SU-DHL-6 (cell line): Measurements from ENCODE around the gene EIF2AK3.

Experiments
- H2AFZ ChIP-seq: fragments of 200-600 bp; sonication (generic); 2 replicates; pipeline ENCODE4 v1.6.1; 2014; ENCODE audit warnings: low read depth, mild to moderate bottlenecking, moderate library complexity, mixed read lengths, antibody characterized with exemption, low read length; ENCODE audit not compliant: severe bottlenecking
- H3F3A ChIP-seq: fragments of 200-600 bp; shearing (Covaris generic); 2 replicates; pipeline ENCODE4 v1.6.0; 2016; ENCODE audit warnings: antibody characterized with exemption, mild to moderate bottlenecking; ENCODE audit not compliant: insufficient read depth
- H3K27ac ChIP-seq: fragments of 200-600 bp; sonication (generic); 2 replicates; pipeline ENCODE4 v1.5.1; 2016; ENCODE audit warnings: low read depth, mild to moderate bottlenecking, low read length, moderate library complexity, mixed read lengths
- H3K27me3 ChIP-seq: fragments of 200-600 bp; sonication (generic), shearing (Covaris generic); 2 replicates; pipeline ENCODE4 v1.6.0; 2014; ENCODE audit warnings: mild to moderate bottlenecking, low read length
- H3K36me3 ChIP-seq: fragments of 200-600 bp; sonication (generic); 2 replicates; pipeline ENCODE4 v1.6.1; 2014; ENCODE audit warnings: mild to moderate bottlenecking, low read length, mixed read lengths
- H3K4me2 ChIP-seq: fragments of 300-600, 200-600 bp; shearing (Covaris generic), sonication (generic); 2 replicates; pipeline ENCODE4 v1.6.0; 2014; ENCODE audit warnings: low read length, low read depth, mild to moderate bottlenecking; ENCODE audit not compliant: poor library complexity, severe bottlenecking
- H3K4me3 ChIP-seq: fragments of 200-600 bp; sonication (generic); 2 replicates; pipeline ENCODE4 v1.5.1; 2014; ENCODE audit warnings: antibody characterized with exemption, low read length, mild to moderate bottlenecking, mixed read lengths; ENCODE audit not compliant: insufficient read depth, poor library complexity, severe bottlenecking
- H3K79me2 ChIP-seq: fragments of 200-600 bp; sonication (generic); 2 replicates; pipeline ENCODE4 v1.6.1; 2014; ENCODE audit warnings: mild to moderate bottlenecking, low read length, moderate library complexity; ENCODE audit not compliant: insufficient read depth
- H3K9ac ChIP-seq: fragments of 200-600 bp; sonication (generic); 2 replicates; pipeline ENCODE4 v1.7.0; 2014; ENCODE audit warnings: mild to moderate bottlenecking, low read length
- H3K9me2 ChIP-seq: fragments of 200-600 bp; sonication (generic); replicated peaks from 2 replicates; pipeline ENCODE4 v1.6.1; 2014; ENCODE audit warnings: low read length; ENCODE audit not compliant: insufficient read depth
- H3K9me3 ChIP-seq: fragments of 200-600 bp; sonication (generic); 2 replicates; pipeline ENCODE4 v1.6.1; 2014; ENCODE audit warnings: low read length, mixed read lengths; ENCODE audit not compliant: insufficient read depth
- H4K20me1 ChIP-seq: fragments of 200-600 bp; sonication (generic); 2 replicates; pipeline ENCODE4 v1.6.1; 2014; ENCODE audit warnings: low read depth, mild to moderate bottlenecking, antibody characterized with exemption, low read length, moderate library complexity, mixed read lengths
- EZH2phosphoT487 ChIP-seq: fragments of 200-600 bp; sonication (generic), shearing (Covaris generic); conservative IDR thresholded peaks from 2 replicates; pipeline ENCODE4 v1.6.1; 2018; ENCODE audit warnings: mild to moderate bottlenecking, antibody characterized with exemption, low read length, moderate library complexity, mixed read lengths
- TF ChIP-seq, protein P1 (sequence below): fragments of 200-600 bp; sonication (generic); IDR thresholded peaks from one replicate; pipeline ENCODE4 v1.5.1; 2017; ENCODE audit warnings: antibody characterized with exemption, mild to moderate bottlenecking, low read length, moderate library complexity; ENCODE audit not compliant: insufficient read depth, poor library complexity, severe bottlenecking

The EIF2AK3 gene

DNA sequence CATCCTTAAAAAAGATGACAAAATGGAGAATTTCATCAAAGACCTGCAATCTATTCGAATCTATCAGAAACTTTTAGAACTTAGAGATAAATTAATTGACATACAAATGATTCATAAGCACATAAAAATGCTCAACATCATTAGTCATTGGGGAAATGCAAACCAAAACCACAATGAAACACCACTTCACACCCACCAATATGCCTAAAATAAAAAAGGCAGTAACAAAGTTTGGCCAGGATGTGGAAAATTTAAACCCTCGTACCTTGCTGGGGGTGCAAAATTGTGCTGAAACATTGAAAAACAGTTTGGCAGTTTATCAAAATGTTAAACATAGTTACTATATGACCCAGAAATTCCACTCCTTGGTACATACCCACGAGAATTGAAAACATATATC, 11.5 kb upstream of the EIF2AK3 start:
- H3K9ac ChIP-seq: no peak overlapping the region
- no peaks in the 10 kb centered on the region for H4K20me1 ChIP-seq
- no peak overlapping the region for H3K4me2 ChIP-seq
- no peak overlapping the region for H3K27ac ChIP-seq
- H3K79me2 ChIP-seq: no peaks in the 10 kb centered on the region
- no peaks in the 10 kb centered on the region for H3K36me3 ChIP-seq
- H2AFZ ChIP-seq: no peak overlapping the region
- H3F3A ChIP-seq: no peaks in the 10 kb centered on the region
- no peaks in the 10 kb centered on the region for H3K9me2 ChIP-seq
- no peaks in the 10 kb centered on the region for H3K27me3 ChIP-seq
- no peaks in the 10 kb centered on the region for H3K9me3 ChIP-seq
- H3K4me3 ChIP-seq: no peak overlapping the region
- no peak for TF ChIP-seq EZH2phosphoT487

DNA sequence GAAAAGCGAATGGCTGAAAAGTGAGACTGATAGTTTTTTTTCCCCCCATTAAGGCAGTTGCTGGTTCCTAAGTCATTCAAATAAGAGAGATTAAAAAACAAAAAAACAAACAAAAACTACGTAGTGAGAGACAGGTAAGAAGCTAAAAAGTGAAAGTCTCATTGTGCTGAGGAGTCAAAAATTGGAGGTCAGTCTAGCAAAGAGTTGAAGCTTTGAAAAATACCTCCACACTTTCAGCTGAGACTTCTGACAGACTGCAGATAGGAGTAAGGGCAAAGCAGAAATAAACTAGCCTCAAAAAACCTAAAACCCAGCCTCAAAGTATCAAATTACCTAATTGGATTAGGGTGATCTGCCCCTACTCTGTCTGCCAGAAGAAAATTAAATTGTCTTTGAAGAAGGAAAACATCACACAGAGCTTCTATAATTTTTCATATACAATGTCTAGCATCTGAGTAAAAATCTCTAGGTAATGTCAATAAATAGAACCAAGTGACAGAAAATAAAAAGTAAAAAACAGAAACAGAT, 10.9 kb upstream of the EIF2AK3 start:
- Histone ChIP-seq H3K36me3 (no peaks in the 10 kb centered on the region), H3K27me3 (no peaks in the 10 kb centered on the region), H3K9me3 (no peaks in the 10 kb centered on the region), H2AFZ (no peak overlapping the region), H4K20me1 (no peaks in the 10 kb centered on the region), H3K27ac (no peak overlapping the region), H3K9ac (no peak overlapping the region), H3K4me2 (no peak overlapping the region), H3F3A (no peaks in the 10 kb centered on the region), H3K4me3 (no peak overlapping the region), H3K9me2 (no peaks in the 10 kb centered on the region), H3K79me2 (no peaks in the 10 kb centered on the region)
- TF ChIP-seq, protein P1, sequence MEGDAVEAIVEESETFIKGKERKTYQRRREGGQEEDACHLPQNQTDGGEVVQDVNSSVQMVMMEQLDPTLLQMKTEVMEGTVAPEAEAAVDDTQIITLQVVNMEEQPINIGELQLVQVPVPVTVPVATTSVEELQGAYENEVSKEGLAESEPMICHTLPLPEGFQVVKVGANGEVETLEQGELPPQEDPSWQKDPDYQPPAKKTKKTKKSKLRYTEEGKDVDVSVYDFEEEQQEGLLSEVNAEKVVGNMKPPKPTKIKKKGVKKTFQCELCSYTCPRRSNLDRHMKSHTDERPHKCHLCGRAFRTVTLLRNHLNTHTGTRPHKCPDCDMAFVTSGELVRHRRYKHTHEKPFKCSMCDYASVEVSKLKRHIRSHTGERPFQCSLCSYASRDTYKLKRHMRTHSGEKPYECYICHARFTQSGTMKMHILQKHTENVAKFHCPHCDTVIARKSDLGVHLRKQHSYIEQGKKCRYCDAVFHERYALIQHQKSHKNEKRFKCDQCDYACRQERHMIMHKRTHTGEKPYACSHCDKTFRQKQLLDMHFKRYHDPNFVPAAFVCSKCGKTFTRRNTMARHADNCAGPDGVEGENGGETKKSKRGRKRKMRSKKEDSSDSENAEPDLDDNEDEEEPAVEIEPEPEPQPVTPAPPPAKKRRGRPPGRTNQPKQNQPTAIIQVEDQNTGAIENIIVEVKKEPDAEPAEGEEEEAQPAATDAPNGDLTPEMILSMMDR: no peak
- no peak for TF ChIP-seq EZH2phosphoT487

DNA sequence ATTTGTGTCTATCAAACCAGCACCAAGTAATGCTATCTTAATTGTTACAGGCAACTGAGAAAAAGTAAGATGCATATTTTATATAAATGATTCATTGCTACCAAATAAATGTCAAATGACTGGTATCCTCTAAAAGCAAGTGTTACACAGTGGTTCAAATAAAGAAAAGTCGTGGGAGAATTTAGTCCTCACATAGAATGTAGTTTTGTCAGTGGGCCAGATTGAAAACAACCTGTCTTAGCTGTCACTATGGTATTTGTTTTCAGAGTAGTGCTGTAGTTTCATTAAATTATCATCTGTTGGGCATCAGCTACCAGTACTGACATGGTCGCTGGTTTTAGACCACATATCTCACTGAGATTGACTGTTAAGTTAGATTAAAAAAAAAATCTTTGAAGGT, 10.2 kb upstream of the EIF2AK3 start:
- no peaks in the 10 kb centered on the region for H3K79me2 ChIP-seq
- H3K27me3 ChIP-seq: no peaks in the 10 kb centered on the region
- TF ChIP-seq EZH2phosphoT487: no peak
- TF ChIP-seq, protein P1: no peak
- H3K36me3 ChIP-seq: no peaks in the 10 kb centered on the region
- no peak overlapping the region for H3K9ac ChIP-seq
- no peaks in the 10 kb centered on the region for H4K20me1 ChIP-seq
- H3F3A ChIP-seq: no peaks in the 10 kb centered on the region
- no peaks in the 10 kb centered on the region for H3K9me2 ChIP-seq
- no peak overlapping the region for H2AFZ ChIP-seq
- no peak overlapping the region for H3K4me3 ChIP-seq
- H3K27ac ChIP-seq: no peak overlapping the region
- H3K9me3 ChIP-seq: no peaks in the 10 kb centered on the region
- H3K4me2 ChIP-seq: no peak overlapping the region

DNA sequence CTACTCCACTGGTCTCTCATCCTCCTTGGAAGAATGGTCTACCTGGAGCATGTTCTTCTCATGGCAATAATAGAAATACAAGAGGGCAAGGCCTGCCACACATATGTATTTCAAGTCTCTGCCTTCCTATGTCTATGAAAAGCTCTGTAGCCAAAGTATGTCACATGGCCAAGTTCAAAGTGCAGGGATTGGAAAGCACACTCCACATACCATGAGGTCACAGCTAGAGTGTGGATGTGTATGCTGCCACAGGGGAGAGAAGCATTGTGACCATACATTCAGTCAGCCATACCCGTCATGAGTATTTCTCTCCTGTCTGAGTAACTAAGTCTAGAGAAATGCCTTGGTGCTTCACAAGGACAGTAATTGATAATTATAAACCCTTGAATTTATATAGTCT, 8.8 kb upstream of the EIF2AK3 start:
- Histone ChIP-seq H3K79me2 (no peaks in the 10 kb centered on the region), H3K27me3 (no peaks in the 10 kb centered on the region), H3F3A (0 out of 2 replicates have a peak, but pooled peaks cover 4% of the 10 kb centered on the region), H3K27ac (no peak overlapping the region), H4K20me1 (no peaks in the 10 kb centered on the region), H3K4me2 (no peak overlapping the region), H2AFZ (no peak overlapping the region), H3K9me2 (no peaks in the 10 kb centered on the region), H3K9ac (no peak overlapping the region), H3K9me3 (no peaks in the 10 kb centered on the region), H3K4me3 (no peak overlapping the region), H3K36me3 (no peaks in the 10 kb centered on the region)
- TF ChIP-seq EZH2phosphoT487: no peak
- TF ChIP-seq, protein P1: no peak
